DMS153 (cell line): ENCODE results near the gene TMEM143.
A peak's percentile ranks its signal among the peaks of the same experiment; 100 is the strongest.
"Not testable (repeated sequence)": the region's sequence is repeated elsewhere in the genome, so short reads cannot be mapped to it uniquely, and the experiment has no call there.

ENCODE experiments used
- DNase-seq: peaks from one replicate; lab custom pipeline; 2025; lab: John Stamatoyannopoulos, UW

The TMEM143 gene

GRCh38 chr19:48329167-48329891 lies 34.4 kb downstream of the TMEM143 start:
- no peak for DNase-seq

GRCh38 chr19:48325265-48325910 lies 38.4 kb downstream of the TMEM143 start, which contains the start of gene EMP3:
Gene EMP3 (plus strand): TSS chr19:48325552. CDS start chr19:48326845, 1,293 bp downstream.
- DNase-seq, result no peak

- peak; percentile 97 for DNase-seq
Measured at GRCh38 chr19:48321622-48322591, 41.8 kb downstream of the TMEM143 start.

DNA sequence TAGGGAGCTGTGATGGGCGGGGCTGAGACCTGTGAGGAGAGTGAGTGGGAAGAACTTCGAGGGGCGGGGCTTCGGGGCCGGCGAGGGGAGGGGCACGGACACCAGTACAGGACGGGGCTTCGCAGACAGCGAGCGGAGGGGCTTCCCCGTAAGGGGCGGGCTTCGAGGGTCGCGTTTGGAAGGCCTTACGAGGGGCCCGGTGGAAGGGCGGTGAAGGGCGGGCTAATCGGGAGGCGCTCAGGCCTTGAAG lies 42.4 kb downstream of the TMEM143 start:
- peak; percentile 95 for DNase-seq

DNA sequence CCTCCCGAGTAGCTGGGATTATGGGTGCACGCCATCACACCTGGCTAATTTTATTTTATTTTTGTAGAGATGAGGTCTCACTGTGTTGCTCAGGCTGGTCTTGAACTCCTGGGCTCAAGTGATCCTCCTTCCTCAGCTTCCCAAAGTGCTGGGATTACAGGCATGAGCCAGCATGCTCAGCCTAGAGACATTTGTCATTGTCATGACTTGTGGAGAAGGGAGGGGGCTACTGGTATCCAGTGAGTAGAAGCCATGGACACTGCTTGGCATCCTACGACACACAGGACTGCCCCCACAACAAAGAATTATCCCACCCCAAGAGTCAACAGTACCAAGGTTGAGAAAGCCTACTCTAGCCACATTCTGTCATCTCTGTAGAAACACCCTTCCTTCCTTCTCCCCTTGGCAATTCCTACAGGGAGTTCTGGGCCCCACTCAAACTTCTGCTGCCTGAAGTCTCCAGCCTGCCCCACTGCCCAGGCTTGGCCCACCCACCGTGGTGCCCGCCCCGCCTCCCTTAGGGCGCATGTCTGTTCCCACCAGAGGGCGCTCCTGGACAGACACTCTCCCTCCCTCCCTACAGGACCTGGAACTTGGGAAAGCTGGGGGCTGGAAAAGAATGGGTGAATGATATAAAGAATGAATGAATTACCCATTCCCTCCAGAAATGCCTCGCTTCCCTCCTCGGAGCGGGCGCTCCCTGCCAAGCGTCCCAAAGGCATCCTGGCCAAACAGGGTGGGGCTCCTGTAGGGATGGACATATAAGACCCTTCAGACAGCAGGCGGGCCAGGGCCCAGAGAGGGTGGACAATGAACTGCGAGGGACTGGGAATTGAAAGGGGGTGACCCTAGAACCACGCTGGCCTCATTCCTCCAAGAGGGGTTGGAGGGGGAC lies 43.8 kb downstream of the TMEM143 start:
- peak; percentile 41 for DNase-seq

DNA sequence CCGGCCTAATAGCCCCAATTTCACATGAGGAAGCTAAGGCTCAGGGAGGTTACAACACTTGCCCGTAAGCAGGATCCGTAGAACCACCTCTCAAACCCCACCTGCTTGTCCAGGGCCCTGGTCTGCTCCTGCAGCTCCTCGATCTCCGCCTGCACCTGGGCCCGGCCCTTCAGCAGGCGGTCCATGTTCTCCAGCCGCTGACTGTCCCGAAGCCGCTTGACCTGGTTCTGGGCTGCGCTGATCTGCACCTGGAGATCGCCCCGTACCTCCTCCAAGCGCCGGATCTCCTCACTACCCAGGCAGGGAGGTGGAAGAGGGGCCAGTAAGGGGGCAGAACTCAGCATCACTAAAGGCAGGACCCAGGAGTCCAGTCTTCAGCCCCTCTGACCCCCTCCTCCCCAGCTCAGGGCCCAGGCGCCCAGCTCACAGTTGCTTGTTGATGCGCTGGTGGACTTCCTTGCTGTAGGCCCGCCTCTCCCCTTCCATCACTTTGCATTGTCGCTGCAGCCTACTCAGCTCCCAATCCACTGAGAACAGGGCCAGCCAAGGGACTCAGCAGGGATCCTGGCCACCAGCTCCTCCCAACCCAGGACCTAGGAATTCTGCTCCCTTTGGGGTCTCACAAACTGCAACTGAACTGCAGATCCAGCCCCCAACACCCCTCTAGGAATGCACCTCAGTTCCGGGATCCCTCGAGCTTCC lies 45.3 kb downstream of the TMEM143 start:
- no peak for DNase-seq

- DNase-seq, result not testable (repeated sequence)
Measured at GRCh38 chr19:48317708-48317960, 46.1 kb downstream of the TMEM143 start.

- DNase-seq, result no peak
Measured at GRCh38 chr19:48315712-48316111, 48.0 kb downstream of the TMEM143 start.

DNA sequence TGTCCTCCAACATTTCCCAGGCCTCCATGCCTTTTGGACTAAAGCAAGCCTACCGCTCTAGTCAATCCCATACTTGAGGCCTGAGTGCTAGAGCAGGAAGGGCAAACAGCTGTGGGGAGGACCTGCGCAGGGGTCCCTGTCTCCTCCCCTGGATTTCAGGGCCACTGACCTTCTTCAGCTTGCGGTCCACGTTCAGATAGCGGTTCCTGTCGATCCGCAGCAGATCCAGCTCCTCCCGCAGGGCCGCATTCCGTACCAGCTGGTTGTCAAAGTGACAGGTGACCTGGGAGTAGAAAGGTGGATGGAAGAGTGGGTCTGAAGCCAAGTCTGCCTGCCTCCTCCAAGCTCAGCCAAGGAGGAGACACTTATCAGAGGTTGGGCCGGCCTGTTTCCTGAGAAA lies 52.4 kb downstream of the TMEM143 start:
- no peak for DNase-seq

- DNase-seq, result no peak
Measured at GRCh38 chr19:48310227-48310626, 53.5 kb downstream of the TMEM143 start.

DNA sequence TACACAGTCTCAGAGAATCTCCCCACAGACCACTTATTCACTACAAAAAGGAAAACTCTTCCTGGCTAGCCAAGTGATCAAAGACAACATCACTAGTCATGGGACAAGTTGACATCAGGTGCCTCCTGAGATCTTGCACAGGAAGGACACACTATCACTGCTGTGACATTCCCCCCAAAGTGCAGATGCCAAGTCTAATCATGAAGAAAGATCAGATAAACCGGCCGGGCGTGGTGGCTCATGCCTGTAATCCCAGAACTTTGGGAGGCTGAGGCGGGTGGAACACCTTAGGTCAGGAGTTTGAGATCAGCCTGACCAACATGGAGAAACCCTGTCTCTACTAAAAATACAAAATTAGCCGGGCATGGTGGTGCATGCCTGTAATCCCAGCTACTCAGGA lies 54.0 kb downstream of the TMEM143 start:
- not testable (repeated sequence) for DNase-seq

DNA sequence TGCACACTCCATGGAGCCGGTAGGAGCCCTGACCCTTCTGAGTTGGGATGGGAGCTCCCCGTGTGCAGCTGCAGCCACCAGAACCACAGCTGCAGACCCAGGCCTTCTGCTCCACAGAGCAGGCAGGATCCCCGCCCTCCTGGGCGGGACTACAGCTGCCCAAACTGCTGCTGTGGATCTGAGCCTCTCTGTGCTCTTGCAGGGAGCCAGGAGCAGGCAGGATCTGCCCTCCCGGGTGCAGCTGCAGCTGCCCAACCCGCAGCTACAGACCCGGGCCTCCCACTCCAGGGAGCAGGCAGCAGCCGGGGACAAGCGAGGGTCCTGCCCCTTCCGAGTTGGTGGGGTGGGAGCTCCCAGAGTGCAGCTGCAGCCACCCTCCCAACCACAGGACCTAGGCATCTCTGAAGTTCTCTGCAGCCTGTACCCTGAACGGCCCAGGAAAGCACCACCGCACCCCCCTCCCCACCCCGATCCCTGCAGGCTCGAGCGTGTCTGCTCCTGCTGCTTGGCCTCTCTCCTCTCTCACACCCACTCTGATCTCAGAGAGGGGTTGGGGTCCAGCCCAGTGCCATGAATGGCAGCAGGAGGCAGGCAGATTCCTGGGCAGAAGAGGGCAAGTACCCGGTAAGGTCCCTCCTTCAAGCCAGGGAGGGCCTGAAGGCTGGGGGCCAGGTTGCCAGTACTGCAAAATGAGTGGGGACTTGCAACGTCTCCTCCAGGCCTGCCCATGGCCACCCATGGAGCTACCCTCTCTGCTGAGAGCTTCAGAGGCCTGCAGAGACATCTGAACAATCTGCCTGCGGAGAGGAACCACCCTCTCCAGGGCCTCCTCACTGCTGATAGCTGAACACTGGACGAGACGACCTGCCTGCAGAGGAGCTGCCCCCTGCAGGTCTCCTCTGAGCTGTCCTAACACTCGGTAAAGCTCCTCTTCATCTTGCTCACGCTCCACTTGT lies 54.8 kb downstream of the TMEM143 start:
- DNase-seq, result no peak

DNA sequence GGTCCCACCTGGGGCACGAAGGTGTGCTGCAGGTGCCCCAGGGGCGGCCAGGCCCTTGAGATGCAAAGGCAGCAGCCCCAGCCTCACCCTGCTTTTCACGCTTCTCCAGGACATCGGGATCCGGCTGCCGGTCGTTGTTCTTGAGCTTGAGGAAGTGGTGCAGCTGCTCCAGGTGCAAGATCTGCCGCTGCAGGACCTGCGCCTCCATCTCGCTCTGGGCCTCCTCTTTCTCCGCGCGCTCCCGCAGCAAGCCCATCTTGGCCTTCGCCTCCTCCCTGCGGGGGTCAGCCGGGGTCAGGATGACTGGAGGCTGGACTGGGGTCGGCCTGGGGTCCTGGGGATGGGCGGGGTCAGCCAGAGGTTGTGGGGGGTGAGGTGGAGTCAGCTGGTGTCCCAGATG lies 59.9 kb downstream of the TMEM143 start:
- no peak for DNase-seq

DNA sequence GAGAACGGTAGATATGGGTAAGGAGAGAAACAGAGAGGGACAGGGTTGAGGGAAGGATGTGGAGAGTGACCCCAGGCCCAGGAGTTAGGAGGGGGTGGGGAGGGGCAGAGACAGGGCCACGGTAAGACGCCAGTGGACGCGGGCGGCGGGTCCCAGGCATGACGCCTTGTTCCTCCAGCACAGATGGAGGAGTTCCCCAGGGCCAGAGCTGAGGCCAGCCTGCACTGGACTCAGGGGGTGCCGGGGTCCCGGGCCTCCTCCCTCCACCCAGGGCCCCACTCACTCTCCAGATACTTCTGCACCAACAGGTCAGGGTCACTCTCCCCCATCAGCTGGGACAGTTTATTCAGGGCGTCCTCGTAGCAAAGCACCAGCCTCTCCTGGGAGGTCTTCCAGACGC lies 60.4 kb downstream of the TMEM143 start:
- no peak for DNase-seq

- no peak for DNase-seq
Measured at GRCh38 chr19:48302600-48302959, 61.2 kb downstream of the TMEM143 start.

DNA sequence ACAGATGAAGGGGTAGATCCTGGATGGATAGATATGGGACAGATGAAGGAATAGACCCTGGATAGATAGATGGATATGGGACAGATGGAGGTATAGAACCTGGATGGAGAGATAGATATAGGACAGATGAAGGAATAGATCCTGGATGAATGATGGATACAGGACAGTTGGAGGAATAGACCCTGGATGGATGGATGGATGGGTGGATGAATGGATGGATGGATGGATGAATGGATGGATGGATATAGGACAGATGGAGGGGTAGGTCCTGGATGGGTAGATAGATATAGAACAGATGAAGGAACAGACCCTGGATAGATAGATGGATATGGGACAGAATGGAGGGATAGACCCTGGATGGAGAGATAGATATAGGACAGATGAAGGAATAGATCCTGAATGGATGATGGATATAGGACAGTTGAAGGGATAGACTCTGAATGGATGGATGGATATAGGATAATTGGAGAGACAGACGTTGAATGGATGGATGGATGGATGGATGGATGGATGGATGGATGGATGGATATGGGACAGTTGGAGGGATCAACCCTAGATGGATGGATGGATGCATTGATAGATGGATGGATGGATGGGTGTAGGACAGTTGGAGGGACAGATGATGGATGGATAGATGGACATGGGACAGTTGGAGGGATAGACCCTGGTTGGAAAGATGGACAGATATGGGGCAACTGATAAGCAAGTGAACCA lies 61.7 kb downstream of the TMEM143 start:
- DNase-seq, result no peak

DNA sequence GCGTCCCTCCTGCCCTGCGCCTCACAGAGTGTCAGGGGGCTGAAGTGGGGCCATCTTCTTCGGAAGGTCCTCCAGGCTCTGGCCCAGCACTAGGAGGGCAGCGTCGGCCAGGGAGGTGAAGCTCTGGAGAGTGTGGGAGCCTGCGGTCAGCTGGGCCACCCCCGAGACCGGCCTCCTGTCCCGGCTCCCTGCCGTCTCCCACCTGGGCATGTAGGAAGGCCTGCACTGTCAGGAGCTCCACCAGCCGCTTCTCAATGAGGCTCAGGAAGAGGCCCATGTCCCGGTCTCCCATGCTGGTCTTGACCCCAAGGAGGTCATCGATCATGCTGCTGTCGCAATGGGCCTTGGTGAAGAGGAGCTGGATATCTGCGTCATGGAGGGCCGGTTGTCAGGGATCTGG lies 65.8 kb downstream of the TMEM143 start:
- DNase-seq, result no peak

GRCh38 chr19:48296963-48297734 lies 66.6 kb downstream of the TMEM143 start:
- DNase-seq, result no peak

DNA sequence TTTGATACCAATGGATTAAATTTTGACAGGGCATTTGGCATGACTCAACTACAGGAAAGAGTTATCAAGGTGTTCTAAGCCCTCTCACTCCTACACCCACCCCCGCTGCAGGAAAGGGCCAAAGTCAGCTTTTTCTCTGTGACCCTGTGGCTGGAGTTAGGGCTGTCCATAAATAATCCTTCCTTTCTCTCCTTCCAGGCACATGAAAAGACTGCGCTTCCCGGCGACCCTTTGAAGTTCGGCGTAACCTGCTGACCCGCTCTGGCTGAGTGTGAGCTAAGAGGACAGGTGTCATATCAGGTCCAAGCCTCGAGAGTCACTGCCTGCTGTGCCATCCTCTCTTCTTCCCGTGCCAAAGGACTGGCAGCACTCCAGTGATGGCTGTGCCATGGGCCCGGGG lies 68.3 kb downstream of the TMEM143 start:
- no peak for DNase-seq
